ENCODE data around the gene SPON2.

- TF ChIP-seq CTCF (optimal IDR thresholded peaks at IDR 0.05 in 1 of 3, IDR thresholded peaks at IDR 0.05 in 1 of 3, conservative IDR thresholded peaks at IDR 0.05 in 1 of 3; ENCODE audit: extremely low read depth in 1 of 3, insufficient read depth in 2 of 3, low read length in 3 of 3) (no peak), EZH2 (IDR thresholded peaks at IDR 0.05; ENCODE audit: low read length) (no peak)
Observed at GRCh38 chr4:1179089-1179441, 6.7 kb upstream of the SPON2 start.

Measured in keratinocyte (primary cell).